Liver (tissue), 9 donors: ENCODE data around the gene SYCP2L. TPM values are rescaled to one million over a fixed set of nuclear protein-coding genes. Genes with fewer than 3 reads are reported as not detected.

ENCODE experiments used
- DNase-seq: peaks from one replicate; pipeline ENCODE4 v3.0.0-alpha.2; 2017; ENCODE audit warnings: low spot score
- H3K27ac ChIP-seq, 2 donors: one replicate each; pipeline ENCODE4 v1.7.0; 2013; ENCODE audit warnings: inconsistent platforms in 2 of 2, low read length in 2 of 2, control low read depth in 1 of 2, low read depth in 1 of 2, mild to moderate bottlenecking in 1 of 2
- H3K27me3 ChIP-seq, 4 donors: one replicate each; pipeline versions ENCODE4 v1.6.1 to v1.7.0; 2013; ENCODE audit warnings: low read length in 3 of 4, inconsistent platforms in 1 of 4, mild to moderate bottlenecking in 1 of 4, moderate library complexity in 1 of 4; ENCODE audit not compliant: control insufficient read depth in 4 of 4, insufficient read depth in 4 of 4
- H3K36me3 ChIP-seq, 4 donors: one replicate each; pipeline versions ENCODE4 v1.6.1 to v1.7.0; 2013; ENCODE audit warnings: low read length in 3 of 4, mild to moderate bottlenecking in 3 of 4, low read depth in 1 of 4, moderate library complexity in 1 of 4; ENCODE audit not compliant: control insufficient read depth in 4 of 4, insufficient read depth in 3 of 4
- H3K4me1 ChIP-seq, 4 donors: one replicate each; pipeline versions ENCODE4 v1.6.1 to v1.7.0; 2013; ENCODE audit warnings: low read length in 3 of 4, mild to moderate bottlenecking in 3 of 4, moderate library complexity in 1 of 4; ENCODE audit not compliant: control insufficient read depth in 4 of 4, insufficient read depth in 4 of 4
- H3K4me3 ChIP-seq, 3 donors: one replicate each; pipeline versions ENCODE4 v1.6.1 to v1.7.0; 2013; ENCODE audit warnings: low read length in 3 of 3, control low read depth in 1 of 3, low read depth in 1 of 3, mild to moderate bottlenecking in 1 of 3
- H3K9ac ChIP-seq, 2 donors: one replicate each; pipeline ENCODE4 v1.7.0; 2013; ENCODE audit warnings: low read length in 2 of 2, mild to moderate bottlenecking in 2 of 2, moderate library complexity in 2 of 2, control low read depth in 1 of 2, low read depth in 1 of 2
- H3K9me3 ChIP-seq, 4 donors: one replicate each; pipeline versions ENCODE4 v1.6.1 to v1.7.0; 2013; ENCODE audit warnings: low read length in 3 of 4; ENCODE audit not compliant: control insufficient read depth in 4 of 4
- CTCF ChIP-seq: fragments of 150-350 bp; IDR thresholded peaks from 2 replicates; pipeline ENCODE4 v1.5.1; 2017; ENCODE audit warnings: improper control_type of control experiment, low read depth, low read length; ENCODE audit not compliant: missing input control
- FOXA1 ChIP-seq: IDR thresholded peaks from 2 replicates; pipeline ENCODE4 v1.6.1; 2016; ENCODE audit warnings: antibody characterized with exemption
- GABPA ChIP-seq, 2 donors: IDR thresholded peaks in 1 of 2; conservative IDR thresholded peaks in 1 of 2; 2 replicates each; pipeline ENCODE4 v1.6.1; 2016; ENCODE audit warnings: antibody characterized with exemption in 2 of 2, mild to moderate bottlenecking in 1 of 2, moderate library complexity in 1 of 2
- HNF4A ChIP-seq, 2 donors: conservative IDR thresholded peaks; 2 replicates each; pipeline ENCODE4 v1.6.1; 2016; ENCODE audit warnings: antibody characterized with exemption in 2 of 2, mild to moderate bottlenecking in 2 of 2
- HNF4G ChIP-seq: IDR thresholded peaks from 2 replicates; pipeline ENCODE4 v1.6.1; 2016; ENCODE audit warnings: antibody characterized with exemption
- JUND ChIP-seq, 2 donors: IDR thresholded peaks; 2 replicates each; pipeline ENCODE4 v1.6.1; 2016; ENCODE audit warnings: antibody characterized with exemption in 2 of 2
- NR2F2 ChIP-seq: IDR thresholded peaks from 2 replicates; pipeline ENCODE4 v1.6.1; 2016; ENCODE audit warnings: antibody characterized with exemption
- RAD21 ChIP-seq, 2 donors: IDR thresholded peaks; 2 replicates each; pipeline ENCODE4 v1.6.1; 2016; ENCODE audit warnings: antibody characterized with exemption in 2 of 2, mild to moderate bottlenecking in 2 of 2
- RXRA ChIP-seq, 2 donors: IDR thresholded peaks; 2 replicates each; pipeline ENCODE4 v1.6.1; 2017 to 2018; ENCODE audit warnings: antibody characterized with exemption in 2 of 2, mild to moderate bottlenecking in 1 of 2
- SP1 ChIP-seq: IDR thresholded peaks from 2 replicates; pipeline ENCODE4 v1.6.1; 2018; ENCODE audit warnings: antibody characterized with exemption, mild to moderate bottlenecking
- YY1 ChIP-seq: IDR thresholded peaks from 2 replicates; pipeline ENCODE4 v1.6.1; 2016; ENCODE audit warnings: antibody characterized with exemption, mild to moderate bottlenecking
- WGBS: extraction: QIAGEN DNeasy Blood & Tissue Kit; methylation state at CpG from one replicate; pipeline ENCODE4 v1.1.7; 2013; 5-methylcytosine and 5-hydroxymethylcytosine counted together
- polyA plus RNA-seq, 2 donors: library from polyadenylated mRNA; stranded (reverse) in 1 of 2; unstranded in 1 of 2; fragments of 200-250 nt in 1 of 2; fragments of >200 nt in 1 of 2; fragmentation: Nextera tagmentation in 1 of 2; extraction: Ambion mirVana in 1 of 2; gene quantifications; one replicate each; pipeline versions ENCODE4 v1.2.1 to v1.2.3, GENCODE V29; 2013 to 2015
- total RNA-seq, 2 donors: library from RNA; depleted of rRNA; stranded (reverse); fragments of >200 nt; gene quantifications; one replicate each; pipeline ENCODE4 v1.2.3, GENCODE V29; 2014
- TF ChIP-seq, protein P1 (sequence below): IDR thresholded peaks from 2 replicates; pipeline ENCODE4 v1.6.1; 2016; ENCODE audit warnings: antibody characterized with exemption
- TF ChIP-seq, protein P2 (sequence below): IDR thresholded peaks from 2 replicates; pipeline ENCODE4 v1.6.1; 2016; ENCODE audit warnings: antibody characterized with exemption, mild to moderate bottlenecking
- TF ChIP-seq, protein P3 (sequence below): IDR thresholded peaks from 2 replicates; pipeline ENCODE4 v1.6.1; 2016; ENCODE audit warnings: antibody characterized with exemption
- TF ChIP-seq, protein P4 (sequence below): IDR thresholded peaks from 2 replicates; pipeline ENCODE4 v1.6.1; 2016; ENCODE audit warnings: antibody characterized with exemption
- donor health status: healthy.
- donor health status: healthy.
- donor health status: healthy.
- donor health status: healthy.
- donor health status: healthy.

The SYCP2L gene
- total and polyA plus RNA-seq, 4 donors, result 0.28 to 0.33 TPM; not detected in 2

GRCh38 chr6:10882657-10883171, 4.1 kb upstream of the SYCP2L start:
- Histone ChIP-seq H3K36me3 (no peaks in the 10 kb centered on the region), H3K9ac (no peak overlapping the region), H3K4me3 (no peak overlapping the region), H3K4me1 (peaks cover 6 to 16% (median 10%) of the 10 kb centered on the region in 4 donors), H3K27ac (no peak overlapping the region), H3K27me3 (peaks cover 9 to 17% (median 12%) of the 10 kb centered on the region in 4 donors), H3K9me3 (peaks cover 0 to 5% (median 0%) of the 10 kb centered on the region in 4 donors)
- TF ChIP-seq FOXA1, result no peak
- DNase-seq, result no peak
- 9% methylated on average over 28 of the region's 28 CpGs for WGBS

GRCh38 chr6:10883312-10884244, 3.3 kb upstream of the SYCP2L start:
- H3K4me1 ChIP-seq, result peaks cover 6 to 16% (median 10%) of the 10 kb centered on the region in 4 donors
- H3K4me3 ChIP-seq, result peak overlapping the region in 1 of 3 donors; percentile 11
- WGBS, result 13% methylated on average over 51 of the region's 51 CpGs
- peaks cover 9 to 22% (median 12%) of the 10 kb centered on the region in 4 donors for H3K27me3 ChIP-seq
- no peak for DNase-seq
- TF ChIP-seq SP1 (no peak), GABPA (IDR thresholded peaks at IDR 0.05 in 1 of 2, conservative IDR thresholded peaks at IDR 0.05 in 1 of 2) (no peak), YY1 (no peak), NR2F2 (no peak), JUND (IDR thresholded peaks at IDR 0.05) (no peak), HNF4G (no peak), CTCF (no peak), RXRA (IDR thresholded peaks at IDR 0.05) (no peak), HNF4A (conservative IDR thresholded peaks at IDR 0.05) (no peak), RAD21 (IDR thresholded peaks at IDR 0.05) (no peak)
- TF ChIP-seq, protein P1, sequence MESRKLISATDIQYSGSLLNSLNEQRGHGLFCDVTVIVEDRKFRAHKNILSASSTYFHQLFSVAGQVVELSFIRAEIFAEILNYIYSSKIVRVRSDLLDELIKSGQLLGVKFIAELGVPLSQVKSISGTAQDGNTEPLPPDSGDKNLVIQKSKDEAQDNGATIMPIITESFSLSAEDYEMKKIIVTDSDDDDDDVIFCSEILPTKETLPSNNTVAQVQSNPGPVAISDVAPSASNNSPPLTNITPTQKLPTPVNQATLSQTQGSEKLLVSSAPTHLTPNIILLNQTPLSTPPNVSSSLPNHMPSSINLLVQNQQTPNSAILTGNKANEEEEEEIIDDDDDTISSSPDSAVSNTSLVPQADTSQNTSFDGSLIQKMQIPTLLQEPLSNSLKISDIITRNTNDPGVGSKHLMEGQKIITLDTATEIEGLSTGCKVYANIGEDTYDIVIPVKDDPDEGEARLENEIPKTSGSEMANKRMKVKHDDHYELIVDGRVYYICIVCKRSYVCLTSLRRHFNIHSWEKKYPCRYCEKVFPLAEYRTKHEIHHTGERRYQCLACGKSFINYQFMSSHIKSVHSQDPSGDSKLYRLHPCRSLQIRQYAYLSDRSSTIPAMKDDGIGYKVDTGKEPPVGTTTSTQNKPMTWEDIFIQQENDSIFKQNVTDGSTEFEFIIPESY, result no peak
- TF ChIP-seq, protein P2, sequence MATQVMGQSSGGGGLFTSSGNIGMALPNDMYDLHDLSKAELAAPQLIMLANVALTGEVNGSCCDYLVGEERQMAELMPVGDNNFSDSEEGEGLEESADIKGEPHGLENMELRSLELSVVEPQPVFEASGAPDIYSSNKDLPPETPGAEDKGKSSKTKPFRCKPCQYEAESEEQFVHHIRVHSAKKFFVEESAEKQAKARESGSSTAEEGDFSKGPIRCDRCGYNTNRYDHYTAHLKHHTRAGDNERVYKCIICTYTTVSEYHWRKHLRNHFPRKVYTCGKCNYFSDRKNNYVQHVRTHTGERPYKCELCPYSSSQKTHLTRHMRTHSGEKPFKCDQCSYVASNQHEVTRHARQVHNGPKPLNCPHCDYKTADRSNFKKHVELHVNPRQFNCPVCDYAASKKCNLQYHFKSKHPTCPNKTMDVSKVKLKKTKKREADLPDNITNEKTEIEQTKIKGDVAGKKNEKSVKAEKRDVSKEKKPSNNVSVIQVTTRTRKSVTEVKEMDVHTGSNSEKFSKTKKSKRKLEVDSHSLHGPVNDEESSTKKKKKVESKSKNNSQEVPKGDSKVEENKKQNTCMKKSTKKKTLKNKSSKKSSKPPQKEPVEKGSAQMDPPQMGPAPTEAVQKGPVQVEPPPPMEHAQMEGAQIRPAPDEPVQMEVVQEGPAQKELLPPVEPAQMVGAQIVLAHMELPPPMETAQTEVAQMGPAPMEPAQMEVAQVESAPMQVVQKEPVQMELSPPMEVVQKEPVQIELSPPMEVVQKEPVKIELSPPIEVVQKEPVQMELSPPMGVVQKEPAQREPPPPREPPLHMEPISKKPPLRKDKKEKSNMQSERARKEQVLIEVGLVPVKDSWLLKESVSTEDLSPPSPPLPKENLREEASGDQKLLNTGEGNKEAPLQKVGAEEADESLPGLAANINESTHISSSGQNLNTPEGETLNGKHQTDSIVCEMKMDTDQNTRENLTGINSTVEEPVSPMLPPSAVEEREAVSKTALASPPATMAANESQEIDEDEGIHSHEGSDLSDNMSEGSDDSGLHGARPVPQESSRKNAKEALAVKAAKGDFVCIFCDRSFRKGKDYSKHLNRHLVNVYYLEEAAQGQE, result no peak
- TF ChIP-seq, protein P3, sequence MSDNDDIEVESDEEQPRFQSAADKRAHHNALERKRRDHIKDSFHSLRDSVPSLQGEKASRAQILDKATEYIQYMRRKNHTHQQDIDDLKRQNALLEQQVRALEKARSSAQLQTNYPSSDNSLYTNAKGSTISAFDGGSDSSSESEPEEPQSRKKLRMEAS, result no peak
- TF ChIP-seq, protein P4, sequence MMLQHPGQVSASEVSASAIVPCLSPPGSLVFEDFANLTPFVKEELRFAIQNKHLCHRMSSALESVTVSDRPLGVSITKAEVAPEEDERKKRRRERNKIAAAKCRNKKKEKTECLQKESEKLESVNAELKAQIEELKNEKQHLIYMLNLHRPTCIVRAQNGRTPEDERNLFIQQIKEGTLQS, result no peak
- H3K9me3 ChIP-seq, result peaks cover 0 to 5% (median 0%) of the 10 kb centered on the region in 4 donors
- no peak overlapping the region for H3K9ac ChIP-seq
- no peaks in the 10 kb centered on the region for H3K36me3 ChIP-seq
- H3K27ac ChIP-seq, result no peak overlapping the region
